GM12891 (cell line): ENCODE results near the gene WRNIP1.

Source experiments
- PAX5 ChIP-seq: IDR thresholded peaks from 2 replicates; pipeline ENCODE4 v1.6.1; 2011; ENCODE audit warnings: low read length, moderate library complexity, mild to moderate bottlenecking; ENCODE audit not compliant: insufficient read depth, severe bottlenecking
- POLR2A ChIP-seq: IDR thresholded peaks from 2 replicates; pipeline ENCODE4 v1.6.1; 2011; ENCODE audit warnings: low read depth, low read length, control low read depth
- POLR2AphosphoS5 ChIP-seq: IDR thresholded peaks from 2 replicates; pipeline ENCODE4 v1.6.1; 2011; ENCODE audit warnings: low read depth, low read length, control low read depth
- POU2F2 ChIP-seq: IDR thresholded peaks from 2 replicates; pipeline ENCODE4 v1.6.1; 2011; ENCODE audit warnings: low read depth, mild to moderate bottlenecking, control low read depth, low read length, moderate library complexity
- SPI1 ChIP-seq: IDR thresholded peaks from 2 replicates; pipeline ENCODE4 v1.6.1; 2011; ENCODE audit warnings: low read depth, low read length, control low read depth
- TAF1 ChIP-seq: IDR thresholded peaks from 2 replicates; pipeline ENCODE4 v1.6.1; 2011; ENCODE audit warnings: low read depth, low read length, control low read depth

DNA sequence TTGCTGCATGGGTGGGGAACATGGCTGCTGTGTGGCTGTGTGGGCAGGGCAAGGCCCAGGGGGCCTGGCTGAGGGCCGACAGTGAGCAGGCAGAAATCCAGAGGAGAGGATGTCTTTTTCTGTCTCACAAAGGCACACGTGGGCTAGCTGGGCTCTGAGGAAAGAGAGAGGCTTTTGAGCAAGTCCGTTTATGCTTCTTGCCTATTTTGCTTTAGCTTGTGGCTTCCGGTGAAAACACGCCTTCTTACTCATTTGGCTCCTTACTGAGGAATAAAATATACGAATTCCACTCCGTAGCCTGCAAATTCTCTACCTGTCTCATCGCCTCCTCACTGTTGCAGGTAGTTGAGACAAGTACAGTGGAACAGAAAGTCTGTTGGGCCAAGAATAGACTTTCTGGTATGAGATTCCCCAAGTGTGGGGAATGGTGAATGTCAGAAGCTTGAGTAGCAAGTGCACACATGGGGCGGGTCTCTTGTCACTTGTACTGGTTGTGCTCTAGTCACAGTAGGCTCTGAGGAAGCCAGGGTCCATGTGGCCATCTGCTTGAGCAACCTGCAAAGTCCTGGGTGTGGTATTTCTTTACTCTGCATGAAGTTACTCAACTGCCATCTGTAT lies 28.4 kb downstream of the WRNIP1 start:
- TF ChIP-seq POLR2A (no peak), POLR2AphosphoS5 (no peak), TAF1 (no peak), SPI1 (no peak), POU2F2 (no peak), PAX5 (no peak)
